GM10266 (cell line): ENCODE measurements around the gene BRCA1.
"Not testable (repeated sequence)": the region's sequence is repeated elsewhere in the genome, so short reads cannot be mapped to it uniquely, and the experiment has no call there.

ENCODE experiments used
- DNase-seq: peaks from one replicate; pipeline ENCODE4 v3.0.0; 2012; ENCODE audit errors: extremely low spot score
- CTCF ChIP-seq: IDR thresholded peaks from 2 replicates; pipeline ENCODE4 v1.5.1; 2012; ENCODE audit warnings: mild to moderate bottlenecking, low read depth; ENCODE audit not compliant: control insufficient read depth, insufficient read depth; ENCODE audit errors: missing control alignments

The BRCA1 gene

GRCh38 chr17:43135454-43135819 lies 10.3 kb upstream of the BRCA1 start:
- TF ChIP-seq CTCF, result no peak
- no peak for DNase-seq

GRCh38 chr17:43134774-43135453 lies 9.8 kb upstream of the BRCA1 start:
- no peak for TF ChIP-seq CTCF
- DNase-seq, result no peak

- not testable (repeated sequence) for DNase-seq
These were observed 8.3 kb upstream of the BRCA1 start for GRCh38 chr17:43133439-43133838.

- no peak for TF ChIP-seq CTCF
- DNase-seq, result no peak
These were observed 7.0 kb upstream of the BRCA1 start for GRCh38 chr17:43132117-43132516.

GRCh38 chr17:43129671-43130010 lies 4.5 kb upstream of the BRCA1 start:
- no peak for TF ChIP-seq CTCF
- no peak for DNase-seq

GRCh38 chr17:43127333-43127876 lies 2.2 kb upstream of the BRCA1 start:
- not testable (repeated sequence) for DNase-seq

GRCh38 chr17:43126911-43127290 lies 1.7 kb upstream of the BRCA1 start:
- DNase-seq, result no peak
- no peak for TF ChIP-seq CTCF

- DNase-seq, result no peak
These were observed 1.1 kb upstream of the BRCA1 start for GRCh38 chr17:43125967-43126910.

More at GRCh38 chr17:43125967-43126910, 1.1 kb upstream of the BRCA1 start:
- no peak for TF ChIP-seq CTCF
